ENCODE data around the gene PPP1R14B. TPM values are rescaled to one million over a fixed set of nuclear protein-coding genes. Genes with fewer than 3 reads are reported as not detected.

PPP1R14B gene
- total and polyA plus RNA-seq, 4 experiments from 2014 or later = 32.2 to 83.5 (median 45.2) TPM

DNA sequence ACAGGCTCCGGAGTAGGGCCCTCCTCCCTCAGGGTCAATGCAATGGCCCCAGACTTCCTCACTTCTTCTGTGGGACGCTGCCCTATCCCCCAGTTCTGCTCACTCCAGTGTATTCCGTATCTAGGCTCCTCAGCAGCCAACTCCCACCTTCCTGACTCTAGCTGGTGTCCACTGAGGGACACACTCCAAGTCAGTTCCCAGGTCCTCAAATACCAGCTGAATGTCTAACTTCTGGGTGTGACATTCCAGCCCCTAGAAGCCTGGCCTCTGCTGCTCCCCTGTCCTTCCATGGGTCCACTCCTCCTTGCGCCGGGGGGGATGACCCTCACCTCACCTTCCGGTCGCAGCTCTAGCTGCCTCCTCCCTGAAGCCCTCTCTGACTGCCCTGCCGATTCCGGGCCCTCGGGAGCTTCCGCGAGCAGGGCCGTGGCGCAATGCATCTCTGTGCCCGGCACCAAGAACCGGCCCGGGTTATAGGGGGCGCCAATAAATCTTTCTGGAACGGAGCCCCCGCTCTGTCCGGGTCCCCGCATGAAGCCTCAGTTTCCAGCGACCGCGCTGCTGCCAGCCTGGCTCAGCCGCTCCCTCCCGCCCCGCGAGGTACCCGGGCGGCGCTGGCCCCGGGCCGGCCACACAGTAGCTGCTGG lies 22.3 kb upstream of the PPP1R14B start:
- H3K27me3 Mint-ChIP-seq = peaks cover 0 to 4% of the 10 kb centered on the region in 2 donors
- H3K4me1 ChIP-seq (ENCODE audit: insufficient read depth, low read length) = peaks cover 20% of the 10 kb centered on the region
- peaks cover 0 to 13% (median 0%) of the 10 kb centered on the region in 8 donors for H3K9me3 Mint-ChIP-seq
- peak in 1 of 5 donors; percentile 37 for DNase-seq
- H3K4me3 ChIP-seq (ENCODE audit: low read length in 2 of 2) = peak overlapping the region; percentile 93 to 98
- POLR2A ChIA-PET (ENCODE audit: partially characterized antibody) = interaction anchor here (0.7 to 6.9 kb wide), 24 partner anchors 8 to 1428 kb away, joined by 3 to 289 read pairs (median 6); partner anchors contain the start of genes BAD, CATSPERZ, CCDC88B and COX8A
- peak overlapping the region; percentile 92 to 100 (median 96) for H3K4me3 Mint-ChIP-seq
- H3K36me3 Mint-ChIP-seq = peaks cover 0 to 20% of the 10 kb centered on the region in 2 donors
- H3K36me3 ChIP-seq (ENCODE audit: insufficient read depth, low read length) = no peaks in the 10 kb centered on the region
- CTCF ChIA-PET (ENCODE audit: partially characterized antibody) = interaction anchor here (1.0 to 6.5 kb wide), 7 partner anchors 14 to 63 kb away, joined by 3 to 92 read pairs (median 7); partner anchors contain the start of genes BAD, CATSPERZ, ESRRA and FERMT3
- peak overlapping the region; percentile 93 for H3K27ac ChIP-seq (ENCODE audit: low read depth, low read length)
- H3K27me3 ChIP-seq (ENCODE audit: insufficient read depth, low read length) = no peaks in the 10 kb centered on the region
- intact Hi-C loops (cut with micrococcal nuclease) = loop anchor here (1.0 kb wide), 3 partner anchors 18 to 65 kb away; partner anchors contain the start of gene PLCB3
- H3K4me1 Mint-ChIP-seq = peaks cover 9 to 36% (median 19%) of the 10 kb centered on the region in 4 donors
- H3K27ac Mint-ChIP-seq = peak overlapping the region; percentile 95 to 100 (median 98)
- no peaks in the 10 kb centered on the region for H3K9me3 ChIP-seq (ENCODE audit: control insufficient read depth in 1 of 2, low read length in 2 of 2)

DNA sequence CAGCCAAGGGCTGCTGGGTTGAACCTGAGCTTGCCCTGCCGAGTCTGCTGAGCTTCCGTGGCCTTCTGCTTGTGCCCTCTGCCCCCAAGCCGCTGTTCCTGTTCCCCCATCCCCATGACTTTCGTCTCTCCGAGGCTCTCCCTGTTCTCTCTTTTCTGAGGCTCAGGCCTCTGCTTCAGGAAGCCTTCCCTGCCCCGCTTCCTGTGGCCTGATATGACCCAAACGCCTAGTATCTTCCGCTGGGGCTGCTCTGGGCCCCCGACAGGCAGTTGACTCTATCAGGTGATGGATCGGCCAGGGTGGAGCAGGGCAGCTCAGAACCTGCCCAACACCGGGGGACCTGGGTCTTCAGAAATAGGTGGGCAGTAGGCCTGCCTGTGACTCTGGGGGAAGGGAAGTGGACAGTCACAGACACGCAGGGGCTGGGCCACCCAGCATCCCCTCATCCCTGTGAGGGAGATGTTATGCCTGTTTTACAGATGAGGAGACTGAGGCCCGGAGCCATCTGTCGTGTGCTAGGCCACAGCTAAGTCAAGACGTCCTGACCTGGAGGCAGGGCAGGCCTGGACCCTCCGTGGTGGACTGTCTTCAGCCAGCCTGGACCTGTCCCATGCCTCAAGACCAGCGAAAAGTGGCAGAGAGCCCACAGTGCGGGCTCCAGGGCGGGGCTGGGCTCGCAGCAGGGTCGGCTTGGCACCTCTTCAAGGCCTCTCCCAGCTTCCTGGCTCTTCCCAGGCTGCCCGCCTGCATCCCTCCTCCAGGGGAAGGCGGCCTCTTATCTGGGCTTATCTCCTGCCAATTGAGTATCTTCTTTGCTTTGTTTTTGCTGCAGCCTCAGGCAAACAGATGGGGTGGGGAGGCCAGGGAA lies 21.5 kb upstream of the PPP1R14B start:
- intact Hi-C loops (cut with micrococcal nuclease) = no loop called here
- peaks cover 0 to 13% (median 0%) of the 10 kb centered on the region in 8 donors for H3K9me3 Mint-ChIP-seq

DNA sequence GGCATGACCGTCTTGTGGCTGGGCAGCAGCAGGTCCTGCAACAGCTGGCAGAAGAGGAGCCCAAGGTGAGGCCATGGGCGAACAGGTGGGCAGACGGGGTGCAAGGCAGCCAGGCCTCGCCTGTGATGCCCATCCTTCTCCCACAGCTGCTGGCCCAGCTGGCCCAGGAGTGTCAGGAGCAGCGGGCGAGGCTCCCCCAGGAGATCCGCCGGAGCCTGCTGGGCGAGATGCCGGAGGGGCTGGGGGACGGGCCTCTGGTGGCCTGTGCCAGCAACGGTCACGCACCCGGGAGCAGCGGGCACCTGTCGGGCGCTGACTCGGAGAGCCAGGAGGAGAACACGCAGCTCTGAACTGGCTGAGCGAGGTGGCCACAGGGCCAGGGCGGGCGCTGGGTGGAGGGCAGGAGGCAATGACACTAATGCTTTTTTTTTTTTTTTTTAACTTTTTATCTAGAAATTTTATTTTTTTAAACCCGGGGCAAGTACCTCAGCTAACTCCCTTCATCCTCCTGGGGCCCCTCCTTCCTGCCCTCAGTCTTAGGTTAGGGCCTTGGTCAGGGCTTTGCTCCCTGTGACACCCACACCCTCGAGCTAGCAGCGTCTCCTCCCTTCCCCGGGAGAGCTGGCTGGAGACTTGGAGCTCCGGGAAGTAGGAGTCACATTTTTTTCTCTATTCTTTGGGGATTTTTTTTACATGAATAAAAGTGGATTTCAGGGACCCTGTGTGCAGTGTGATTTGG lies 20.6 kb upstream of the PPP1R14B start:
- Histone ChIP-seq H3K4me1 (ENCODE audit: insufficient read depth, low read length) (peaks cover 20% of the 10 kb centered on the region), H3K36me3 (ENCODE audit: insufficient read depth, low read length) (no peaks in the 10 kb centered on the region), H3K27me3 (ENCODE audit: insufficient read depth, low read length) (no peaks in the 10 kb centered on the region), H3K9me3 (ENCODE audit: control insufficient read depth in 1 of 2, low read length in 2 of 2) (no peaks in the 10 kb centered on the region), H3K4me3 (ENCODE audit: low read length in 2 of 2) (no peak overlapping the region), H3K27ac (ENCODE audit: low read depth, low read length) (peak overlapping the region; percentile 93)
- DNase-seq = no peak
- ChIA-PET CTCF (ENCODE audit: partially characterized antibody) (interaction anchor here (0.8 to 6.5 kb wide), 6 partner anchors 14 to 61 kb away, joined by 3 to 92 read pairs (median 25); partner anchors contain the start of genes CATSPERZ, ESRRA, FERMT3 and FKBP2), POLR2A (ENCODE audit: partially characterized antibody) (interaction anchor here (0.6 to 6.9 kb wide), 7 partner anchors 13 to 82 kb away, joined by 3 to 289 read pairs (median 128); partner anchors contain the start of genes BAD, CATSPERZ, ESRRA and FERMT3)
- Mint-ChIP-seq H3K4me3 (peak overlapping the region in 2 of 8 donors; percentile 44 to 59), H3K4me1 (peaks cover 9 to 36% (median 19%) of the 10 kb centered on the region in 4 donors), H3K27me3 (peaks cover 0 to 4% of the 10 kb centered on the region in 2 donors), H3K36me3 (peaks cover 0 to 22% of the 10 kb centered on the region in 2 donors), H3K9me3 (peaks cover 0 to 13% (median 0%) of the 10 kb centered on the region in 8 donors), H3K27ac (peak overlapping the region in 5 of 7 donors; percentile 61 to 100 (median 86))
- intact Hi-C loops (cut with micrococcal nuclease) = no loop called here

More for the DNA sequence above, 21.5 kb upstream of the PPP1R14B start:
- Mint-ChIP-seq H3K36me3 (peaks cover 0 to 20% of the 10 kb centered on the region in 2 donors), H3K4me3 (peak overlapping the region; percentile 92 to 100 (median 96)), H3K4me1 (peaks cover 9 to 36% (median 19%) of the 10 kb centered on the region in 4 donors), H3K27me3 (peaks cover 0 to 4% of the 10 kb centered on the region in 2 donors), H3K27ac (peak overlapping the region; percentile 95 to 100 (median 98))
- Histone ChIP-seq H3K27ac (ENCODE audit: low read depth, low read length) (peak overlapping the region; percentile 93), H3K36me3 (ENCODE audit: insufficient read depth, low read length) (no peaks in the 10 kb centered on the region), H3K4me1 (ENCODE audit: insufficient read depth, low read length) (peaks cover 20% of the 10 kb centered on the region), H3K27me3 (ENCODE audit: insufficient read depth, low read length) (no peaks in the 10 kb centered on the region), H3K4me3 (ENCODE audit: low read length in 2 of 2) (peak overlapping the region; percentile 93 to 98), H3K9me3 (ENCODE audit: control insufficient read depth in 1 of 2, low read length in 2 of 2) (no peaks in the 10 kb centered on the region)
- ChIA-PET CTCF (ENCODE audit: partially characterized antibody) (interaction anchor here (0.8 to 6.5 kb wide), 9 partner anchors 13 to 62 kb away, joined by 3 to 92 read pairs (median 7); partner anchors contain the start of genes BAD, CATSPERZ, ESRRA and FERMT3), POLR2A (ENCODE audit: partially characterized antibody) (interaction anchor here (0.7 to 6.9 kb wide), 19 partner anchors 10 to 598 kb away, joined by 3 to 289 read pairs (median 6); partner anchors contain the start of genes BAD, CATSPERZ, CCDC88B and COX8A)
- DNase-seq = no peak

DNA sequence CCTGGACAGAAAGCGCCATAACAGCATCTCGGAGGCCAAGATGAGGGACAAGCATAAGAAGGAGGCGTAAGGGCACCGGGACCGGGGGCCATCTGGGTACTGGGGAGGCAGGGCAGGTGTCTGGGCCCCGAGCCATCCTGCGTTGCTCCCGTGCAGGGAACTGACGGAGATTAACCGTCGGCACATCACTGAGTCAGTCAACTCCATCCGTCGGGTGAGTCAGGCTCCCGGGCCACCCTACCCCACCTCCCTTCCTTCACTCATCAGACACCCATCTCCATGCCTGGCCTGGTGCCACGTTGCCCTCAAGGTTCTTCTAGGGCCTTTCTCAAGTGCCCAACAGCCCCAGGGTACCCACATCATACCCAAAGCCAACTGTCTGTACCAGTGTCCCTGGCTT lies 19.6 kb upstream of the PPP1R14B start:
- intact Hi-C loops (cut with micrococcal nuclease) = no loop called here
- H3K27ac ChIP-seq (ENCODE audit: low read depth, low read length) = no peak overlapping the region
- H3K4me1 ChIP-seq (ENCODE audit: insufficient read depth, low read length) = peaks cover 15% of the 10 kb centered on the region
- H3K36me3 ChIP-seq (ENCODE audit: insufficient read depth, low read length) = no peaks in the 10 kb centered on the region
- no peak for DNase-seq
- Mint-ChIP-seq H3K9me3 (peaks cover 0 to 12% (median 0%) of the 10 kb centered on the region in 8 donors), H3K4me1 (peaks cover 7 to 29% (median 15%) of the 10 kb centered on the region in 4 donors), H3K27me3 (peaks cover 0 to 4% of the 10 kb centered on the region in 2 donors), H3K27ac (no peak overlapping the region), H3K4me3 (peak overlapping the region in 1 of 8 donors; percentile 57), H3K36me3 (peaks cover 0 to 17% of the 10 kb centered on the region in 2 donors)
- H3K27me3 ChIP-seq (ENCODE audit: insufficient read depth, low read length) = no peaks in the 10 kb centered on the region
- H3K4me3 ChIP-seq (ENCODE audit: low read length in 2 of 2) = no peak overlapping the region
- H3K9me3 ChIP-seq (ENCODE audit: control insufficient read depth in 1 of 2, low read length in 2 of 2) = no peaks in the 10 kb centered on the region
- ChIA-PET POLR2A (ENCODE audit: partially characterized antibody) (interaction anchor here (6.8 to 6.9 kb wide), 2 partner anchors 18 to 20 kb away, joined by 233 to 289 read pairs; partner anchors contain the start of genes BAD, FKBP2, GPR137 and PLCB3), CTCF (ENCODE audit: partially characterized antibody) (interaction anchor here (5.7 to 6.5 kb wide), 2 partner anchors 15 to 60 kb away, joined by 43 to 83 read pairs; partner anchors contain the start of genes FERMT3 and PLCB3)

DNA sequence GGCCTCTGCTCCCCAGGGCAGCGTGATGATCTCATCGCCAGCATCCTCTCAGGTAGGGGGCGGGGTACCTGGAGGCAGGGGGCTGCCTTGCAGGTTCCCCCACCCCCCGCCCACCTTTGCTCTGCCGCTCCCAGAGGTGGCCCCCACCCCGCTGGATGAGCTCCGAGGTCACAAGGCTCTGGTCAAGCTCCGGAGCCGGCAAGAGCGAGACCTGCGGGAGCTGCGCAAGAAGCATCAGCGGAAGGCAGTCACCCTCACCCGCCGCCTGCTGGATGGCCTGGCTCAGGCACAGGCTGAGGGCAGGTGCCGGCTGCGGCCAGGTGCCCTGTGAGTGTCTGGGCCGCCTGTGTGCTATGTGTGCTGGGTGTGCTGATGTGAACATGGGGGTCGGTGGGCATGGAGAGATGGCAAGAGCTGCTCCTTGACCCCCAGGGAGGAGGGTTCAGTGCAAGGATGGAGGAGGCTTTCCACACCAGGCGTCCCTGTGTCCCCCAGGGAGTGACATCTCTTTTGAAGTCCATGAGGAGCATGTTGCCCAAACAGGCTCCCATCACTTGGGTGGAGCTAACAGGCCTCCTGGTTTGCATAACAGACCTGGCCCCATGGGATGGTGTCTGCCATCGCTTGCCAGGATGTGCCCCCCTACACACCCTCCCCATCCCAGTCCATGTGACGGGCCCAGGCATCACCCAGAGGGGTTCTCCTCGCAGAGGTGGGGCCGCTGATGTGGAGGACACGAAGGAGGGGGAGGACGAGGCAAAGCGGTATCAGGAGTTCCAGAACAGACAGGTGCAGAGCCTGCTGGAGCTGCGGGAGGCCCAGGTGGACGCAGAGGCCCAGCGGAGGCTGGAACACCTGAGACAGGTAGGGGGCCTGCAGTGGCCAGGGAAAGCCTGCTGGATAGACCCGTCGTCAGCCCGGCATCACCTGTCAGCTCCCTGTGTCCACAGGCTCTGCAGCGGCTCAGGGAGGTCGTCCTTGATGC lies 18.7 kb upstream of the PPP1R14B start:
- ChIA-PET POLR2A (ENCODE audit: partially characterized antibody) (interaction anchor here (1.0 to 1.9 kb wide), 5 partner anchors 19 to 60 kb away, joined by 3 to 8 read pairs (median 4); partner anchors contain the start of genes BAD, FERMT3, NUDT22 and PPP1R14B), CTCF (ENCODE audit: partially characterized antibody) (interaction anchor here (0.8 to 3.6 kb wide), 4 partner anchors 14 to 66 kb away, joined by 3 to 16 read pairs (median 6); partner anchors contain the start of gene PLCB3)
- H3K4me1 Mint-ChIP-seq = peaks cover 7 to 24% (median 15%) of the 10 kb centered on the region in 4 donors
- Histone ChIP-seq H3K4me1 (ENCODE audit: insufficient read depth, low read length) (peaks cover 15% of the 10 kb centered on the region), H3K27ac (ENCODE audit: low read depth, low read length) (no peak overlapping the region), H3K36me3 (ENCODE audit: insufficient read depth, low read length) (no peaks in the 10 kb centered on the region), H3K4me3 (ENCODE audit: low read length in 2 of 2) (no peak overlapping the region), H3K27me3 (ENCODE audit: insufficient read depth, low read length) (no peaks in the 10 kb centered on the region), H3K9me3 (ENCODE audit: control insufficient read depth in 1 of 2, low read length in 2 of 2) (no peaks in the 10 kb centered on the region)
- intact Hi-C loops (cut with micrococcal nuclease) = no loop called here
- DNase-seq = no peak
- H3K36me3 Mint-ChIP-seq = peaks cover 0 to 15% of the 10 kb centered on the region in 2 donors
- H3K27me3 Mint-ChIP-seq = peaks cover 0 to 4% of the 10 kb centered on the region in 2 donors
- H3K27ac Mint-ChIP-seq = no peak overlapping the region
- H3K9me3 Mint-ChIP-seq = peaks cover 0 to 3% (median 0%) of the 10 kb centered on the region in 8 donors
- H3K4me3 Mint-ChIP-seq = no peak overlapping the region

Data from CD4-positive, alpha-beta memory T cell (primary cell).